Measurements from ENCODE around the gene CREM. TPM values are rescaled to one million over a fixed set of nuclear protein-coding genes. Genes with fewer than 3 reads are reported as not detected.
"Not testable (repeated sequence)": the region's sequence is repeated elsewhere in the genome, so short reads cannot be mapped to it uniquely, and the experiment has no call there.

CREM gene
- 67.6 TPM for total RNA-seq

DNA sequence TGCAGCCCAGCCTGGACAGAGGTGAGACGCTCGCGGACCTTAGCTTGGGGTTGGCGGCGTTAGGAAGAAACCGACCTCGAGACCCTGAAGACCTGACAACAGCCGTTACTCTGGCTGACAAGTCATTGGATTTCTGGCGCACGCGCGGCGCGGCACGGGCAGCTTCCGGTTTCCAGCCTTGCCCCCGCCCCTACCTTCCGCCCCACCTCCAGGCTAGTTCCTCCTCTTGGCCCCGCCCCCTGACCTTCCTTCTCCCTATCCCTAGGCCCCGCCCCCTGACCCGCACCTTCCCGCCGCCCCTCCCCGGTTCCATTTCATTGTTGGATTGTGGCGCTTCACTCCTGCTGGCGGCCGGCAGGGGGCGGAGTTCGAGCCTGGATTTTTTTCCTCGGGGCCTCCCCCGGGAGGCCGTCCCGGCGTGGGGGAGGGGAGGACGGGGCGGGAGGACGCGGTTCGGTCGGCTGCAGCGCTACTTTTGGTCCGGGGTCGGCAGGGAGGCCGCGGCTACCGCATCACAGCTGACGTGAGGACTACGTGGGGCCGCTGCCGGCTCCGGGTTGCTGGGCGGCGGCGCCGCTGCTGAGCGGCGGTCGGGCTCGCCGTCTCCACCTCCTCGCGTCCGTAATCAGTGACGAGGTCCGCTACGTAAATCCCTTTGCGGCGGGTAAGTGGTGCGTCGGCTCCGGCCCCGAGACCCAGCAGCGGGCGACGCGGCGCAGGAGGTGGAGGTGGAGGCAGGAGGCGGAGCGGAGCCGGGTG is at the start of gene CREM:
Gene CREM, plus strand, starts transcription at position 317 of the 759 bp plus-strand sequence. CDS start 10,990 bp downstream, outside the sequence.
- peak; percentile 99 for DNase-seq

DNA sequence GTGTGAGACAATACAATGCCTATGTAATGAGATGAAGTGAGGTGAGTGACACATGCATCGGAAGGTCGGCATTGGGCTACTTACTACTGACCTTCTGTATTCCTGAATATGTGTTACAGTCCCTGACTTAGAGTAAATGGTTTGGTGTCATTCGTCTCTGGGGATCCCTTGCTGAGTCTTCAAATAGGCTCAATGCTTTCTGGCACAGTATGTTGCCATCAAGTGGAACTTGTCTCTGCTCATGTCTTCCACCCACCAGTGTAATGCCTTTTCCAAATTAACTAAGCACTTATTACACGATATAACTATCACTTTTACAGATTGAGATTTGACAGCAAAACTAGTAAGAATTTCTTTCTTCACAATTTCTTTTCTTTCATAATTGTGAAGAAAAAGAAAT is 47.4 kb upstream of the CREM start:
- DNase-seq = no peak

DNA sequence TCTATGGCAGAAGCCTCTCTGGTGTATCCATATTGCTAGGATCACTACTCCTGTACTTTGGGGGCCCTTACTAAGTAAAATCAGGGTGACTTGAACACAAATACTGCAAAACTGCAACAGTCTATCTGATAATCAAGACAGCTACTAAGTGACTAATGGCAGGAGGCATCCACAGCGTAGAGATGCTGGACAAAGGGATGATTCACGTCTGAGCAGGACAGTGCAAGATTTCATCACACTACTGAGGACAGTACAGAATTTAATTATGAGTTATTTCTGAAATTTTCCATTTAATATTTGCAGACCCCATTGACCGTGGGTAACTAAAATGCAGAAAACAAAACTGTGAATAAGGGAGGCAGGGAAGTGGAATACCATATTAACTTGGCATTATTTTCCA is 46.9 kb upstream of the CREM start:
- no peak for DNase-seq

DNA sequence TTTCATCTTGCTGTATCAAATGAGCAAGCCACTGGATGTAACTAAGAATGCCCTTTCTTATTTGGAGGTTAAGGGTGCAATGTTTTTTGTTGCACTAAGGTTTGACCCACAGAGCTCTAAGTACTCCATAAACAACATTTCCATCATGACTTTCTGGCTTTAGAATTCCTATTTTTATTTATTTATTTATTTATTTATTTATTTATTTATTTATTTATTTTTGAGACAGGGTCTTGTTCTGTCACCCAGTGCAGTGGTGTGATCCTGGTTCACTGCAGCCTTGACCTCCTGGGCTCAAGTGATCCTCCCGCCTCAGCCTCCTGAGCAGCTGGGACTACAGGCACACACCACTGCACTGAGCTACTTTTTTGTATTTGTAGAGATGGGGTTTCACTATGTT is 46.4 kb upstream of the CREM start:
- DNase-seq = not testable (repeated sequence)

DNA sequence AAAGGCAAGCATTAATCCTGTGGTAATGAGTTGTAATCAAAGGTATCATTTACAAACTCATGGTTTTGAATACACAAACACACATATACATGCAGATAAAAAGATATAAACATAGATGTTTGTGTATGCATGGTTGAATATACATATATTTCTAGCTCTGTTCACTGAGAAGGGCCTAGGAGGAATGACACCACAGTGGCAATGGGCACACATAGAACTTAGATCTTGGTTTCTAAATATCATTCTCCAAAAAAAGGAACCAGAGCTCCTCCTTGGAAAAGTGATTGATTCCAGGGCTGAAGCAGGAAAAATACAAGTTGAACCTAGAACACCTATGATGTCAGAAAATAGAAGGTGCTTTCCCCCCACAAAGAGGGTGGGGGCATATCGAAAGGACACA is 43.4 kb upstream of the CREM start:
- no peak for DNase-seq

DNA sequence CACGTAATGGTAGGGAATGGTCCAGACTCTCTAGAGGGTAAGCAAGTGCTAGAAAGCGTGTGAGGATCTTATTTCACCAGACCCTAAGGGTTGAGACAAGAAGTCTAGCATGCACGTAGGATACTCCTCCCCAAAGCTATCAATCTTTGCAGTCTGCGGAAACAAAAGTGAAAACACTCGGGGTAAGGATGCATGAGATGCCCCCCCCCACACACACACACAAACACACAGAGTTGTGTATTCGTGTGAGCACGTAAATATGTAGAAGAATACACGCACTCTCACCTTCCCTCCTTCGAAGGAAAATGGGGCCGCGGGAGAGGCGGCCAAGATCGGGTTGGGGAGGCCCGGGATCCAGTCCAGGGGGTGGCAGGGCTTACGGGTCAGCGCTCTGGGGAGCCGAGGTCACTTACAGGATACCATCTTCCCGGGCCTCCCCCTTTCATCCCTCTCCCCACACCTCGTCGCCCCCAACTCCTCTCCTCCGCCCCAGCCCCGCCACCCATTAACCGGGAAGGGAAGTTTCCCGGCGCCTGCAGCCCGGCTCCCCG is 37.0 kb upstream of the CREM start:
- peak; percentile 42 for DNase-seq

DNA sequence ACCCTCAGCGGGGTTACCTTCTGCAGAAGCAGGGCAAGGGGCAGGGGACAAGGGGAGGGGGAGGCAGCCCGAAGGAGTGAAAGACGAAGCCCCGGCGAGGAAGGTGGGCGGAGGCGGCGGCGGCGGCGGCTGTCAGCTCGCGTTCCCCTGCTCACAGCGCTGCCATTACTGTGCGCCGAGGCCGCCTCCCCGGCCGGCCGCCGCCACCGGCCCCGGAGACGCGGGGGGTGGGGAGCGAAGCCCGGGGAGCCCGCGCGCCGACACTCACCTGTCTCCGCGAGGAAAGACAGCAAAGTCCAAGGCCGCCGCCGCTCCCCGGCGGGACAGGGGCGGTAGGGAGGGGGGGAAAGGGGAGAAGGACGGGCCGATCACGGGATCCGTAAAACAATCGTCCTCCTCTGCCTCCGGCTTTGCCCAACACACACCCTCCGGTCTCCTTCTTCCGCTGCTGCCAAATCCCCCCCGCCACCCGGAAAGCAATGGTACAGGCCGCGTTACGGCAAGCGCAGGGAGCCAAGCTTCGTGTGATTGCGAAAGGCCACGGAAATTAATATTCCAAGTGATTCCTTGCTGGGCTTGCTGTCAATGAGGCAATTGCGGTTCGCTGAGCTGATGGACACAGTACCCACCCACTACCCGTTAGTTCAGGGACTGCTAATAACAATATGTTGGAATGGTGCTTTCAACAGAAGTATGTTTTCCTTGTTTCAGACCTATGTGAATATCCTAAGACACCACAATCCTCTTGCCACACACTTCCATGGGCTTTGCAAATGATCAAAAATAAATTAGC is 36.3 kb upstream of the CREM start, which contains the start of gene CUL2:
Gene CUL2, minus strand, starts transcription at position 180 of the 793 bp plus-strand sequence. CDS start 19,024 bp downstream, outside the sequence.
- peak; percentile 98 for DNase-seq

DNA sequence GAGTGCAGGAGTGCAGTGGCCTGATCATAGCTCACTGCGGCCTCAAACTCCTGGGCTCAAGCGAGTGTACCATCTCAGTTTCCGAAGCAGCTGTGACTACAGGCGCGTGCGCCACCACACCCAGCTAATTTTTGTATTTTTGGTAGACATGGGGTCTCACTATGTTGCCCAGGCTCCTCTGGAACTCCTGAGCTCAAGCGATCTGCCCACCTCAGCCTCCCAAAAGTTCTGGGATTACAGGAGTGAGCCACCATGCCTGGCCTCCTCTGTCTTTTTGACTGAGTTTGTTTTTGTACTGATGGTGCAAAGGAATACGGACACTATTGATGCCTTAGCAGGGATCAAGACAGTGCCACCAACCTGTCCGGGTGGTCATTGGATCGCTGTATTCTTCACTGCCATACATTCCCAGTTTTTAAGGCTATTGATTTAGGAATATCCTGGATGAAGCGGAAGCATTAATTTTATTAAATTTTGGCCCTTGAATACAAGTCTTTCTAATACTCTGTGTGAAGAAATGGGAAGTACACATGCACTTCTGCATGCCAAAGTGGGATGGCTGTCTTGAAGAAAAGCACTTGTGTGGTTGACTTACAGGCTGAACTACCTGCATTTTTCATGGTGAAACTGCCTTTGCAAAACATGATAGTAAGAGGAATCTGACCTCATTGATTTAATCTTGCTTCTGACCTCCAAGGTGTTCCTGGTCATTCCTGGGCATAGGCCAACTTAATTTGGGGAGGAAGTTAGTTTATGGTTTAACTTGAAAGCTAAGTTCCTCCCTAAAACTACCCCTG is 34.5 kb upstream of the CREM start:
- DNase-seq = no peak

DNA sequence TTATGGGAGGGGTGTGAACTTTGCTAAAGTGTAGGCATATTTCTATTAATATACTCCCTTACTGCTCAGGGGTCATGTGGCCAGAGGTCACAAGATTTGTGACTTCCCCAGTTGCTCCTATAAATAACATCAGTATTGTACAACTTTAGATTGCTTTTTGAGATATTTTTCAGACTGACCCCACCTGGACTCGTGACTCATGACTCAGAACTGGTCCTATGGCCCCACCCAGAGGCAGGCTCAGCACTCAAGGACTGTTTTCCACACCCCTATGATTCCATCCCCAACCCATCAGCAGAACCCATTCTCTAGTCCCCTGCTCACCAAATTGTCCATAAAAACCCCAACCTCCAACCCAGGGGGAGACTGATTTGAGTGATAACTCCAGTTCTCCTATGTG is 33.8 kb upstream of the CREM start:
- DNase-seq = no peak

DNA sequence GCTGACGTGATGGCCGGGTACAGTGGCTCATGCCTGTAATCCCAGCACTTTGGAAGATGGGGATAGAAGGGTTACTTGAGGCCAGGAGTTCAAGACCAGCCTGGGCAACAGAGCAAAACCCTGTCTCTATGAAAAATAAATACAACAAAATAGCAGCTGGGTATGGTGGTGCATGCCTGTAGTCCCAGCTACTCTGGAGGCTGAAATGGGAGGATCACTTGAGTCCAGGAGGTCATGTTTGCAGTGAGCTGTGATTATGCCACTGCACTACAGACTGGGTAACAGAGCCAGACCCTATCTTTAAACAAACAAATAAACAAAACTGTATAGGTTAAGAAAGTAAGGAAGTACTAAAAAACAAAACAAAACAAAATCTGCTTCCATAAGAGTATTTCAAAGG is 30.3 kb upstream of the CREM start:
- DNase-seq = no peak

DNA sequence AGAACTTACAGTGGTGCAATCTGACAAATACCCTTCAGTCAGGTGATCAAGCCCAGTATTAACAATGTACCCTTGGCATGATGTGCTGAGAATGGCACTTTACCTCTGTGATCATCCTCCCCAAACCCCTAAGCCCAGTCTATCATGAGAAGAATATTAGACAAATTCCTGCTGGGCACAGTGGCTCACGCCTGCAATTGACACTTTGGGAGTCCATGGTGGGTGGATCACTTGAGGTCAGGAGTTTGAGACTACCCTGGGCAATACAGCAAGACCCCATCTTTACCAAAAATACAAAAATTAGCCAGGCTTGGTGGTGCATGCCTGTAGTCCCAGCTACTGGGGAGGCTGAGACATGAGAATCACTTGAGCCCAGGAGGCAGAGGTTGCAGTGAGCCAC is 29.1 kb upstream of the CREM start:
- no peak for DNase-seq

DNA sequence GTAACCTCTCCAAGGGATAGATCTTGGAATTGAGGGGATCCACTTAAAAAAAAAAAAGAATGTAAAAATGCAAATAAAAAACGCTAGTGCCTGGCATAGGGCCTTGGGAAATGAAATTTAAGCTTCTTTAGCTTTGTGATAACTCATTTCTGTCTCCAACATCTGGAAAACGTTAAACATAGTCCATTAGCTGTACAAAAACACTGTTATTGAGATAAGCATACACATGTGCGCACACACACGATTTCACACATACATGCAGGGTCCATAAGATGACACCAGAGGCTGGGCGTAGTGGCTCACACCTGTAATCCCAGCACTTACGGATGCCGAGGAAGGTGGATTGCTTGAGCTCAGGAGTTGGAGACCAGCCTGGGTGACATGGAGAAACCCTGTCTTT is 22.8 kb upstream of the CREM start:
- no peak for DNase-seq

DNA sequence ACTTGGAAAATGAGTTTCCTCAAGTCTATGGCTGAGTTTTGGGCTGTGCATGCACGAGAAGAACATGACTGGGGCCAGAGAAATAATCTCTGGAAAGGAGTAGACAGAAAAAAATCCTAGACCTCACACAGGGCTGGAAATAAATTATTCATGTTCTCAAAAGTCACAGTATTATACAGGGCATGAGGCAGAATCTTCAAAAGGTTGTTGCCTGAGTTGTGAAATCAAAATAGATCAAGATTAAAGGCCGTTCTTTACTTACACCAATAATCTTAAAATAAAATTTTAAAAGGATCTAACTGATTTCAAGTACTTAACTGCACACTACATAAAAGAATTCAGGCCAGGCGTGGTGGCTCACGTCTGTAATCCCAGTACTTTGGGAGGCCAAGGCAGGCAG is 14.1 kb upstream of the CREM start:
- DNase-seq = no peak

DNA sequence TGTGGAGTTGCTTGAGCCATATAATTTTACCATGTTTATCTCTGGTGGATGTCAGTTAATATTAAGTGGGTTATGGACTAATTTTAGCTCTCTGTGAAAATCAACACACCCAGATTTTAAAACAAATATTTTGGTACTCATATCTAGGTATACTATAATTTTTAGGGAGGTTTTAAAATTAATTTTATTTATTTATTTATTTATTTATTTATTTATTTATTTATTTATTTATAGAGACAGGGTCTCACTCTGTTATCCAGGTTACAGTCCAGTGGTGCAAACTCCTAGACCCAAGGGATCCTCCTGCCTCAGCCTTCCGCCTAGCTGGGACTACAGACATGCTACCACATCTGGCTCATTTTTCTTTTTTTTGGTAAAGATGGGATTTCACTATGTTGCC is 7.3 kb upstream of the CREM start:
- no peak for DNase-seq

DNA sequence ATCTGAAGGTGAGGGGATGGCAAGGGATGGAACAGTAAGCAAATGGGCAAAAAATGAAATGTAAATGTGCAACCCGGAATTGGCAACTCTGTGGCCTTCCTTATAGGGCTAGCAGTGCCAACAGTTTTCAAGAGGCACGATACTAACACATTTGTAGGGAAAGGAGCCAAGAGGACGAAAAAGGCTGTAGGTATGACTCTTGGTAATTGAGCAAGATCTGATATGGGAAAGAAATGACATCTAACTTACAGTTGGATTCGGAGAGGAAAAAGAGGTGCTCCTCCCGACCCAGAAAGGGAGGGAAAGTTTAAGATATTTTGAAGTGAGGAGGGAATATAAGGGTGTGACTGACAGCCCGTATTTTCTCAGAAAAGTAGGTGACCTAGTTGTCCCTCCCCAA is 2.1 kb upstream of the CREM start:
- no peak for DNase-seq

DNA sequence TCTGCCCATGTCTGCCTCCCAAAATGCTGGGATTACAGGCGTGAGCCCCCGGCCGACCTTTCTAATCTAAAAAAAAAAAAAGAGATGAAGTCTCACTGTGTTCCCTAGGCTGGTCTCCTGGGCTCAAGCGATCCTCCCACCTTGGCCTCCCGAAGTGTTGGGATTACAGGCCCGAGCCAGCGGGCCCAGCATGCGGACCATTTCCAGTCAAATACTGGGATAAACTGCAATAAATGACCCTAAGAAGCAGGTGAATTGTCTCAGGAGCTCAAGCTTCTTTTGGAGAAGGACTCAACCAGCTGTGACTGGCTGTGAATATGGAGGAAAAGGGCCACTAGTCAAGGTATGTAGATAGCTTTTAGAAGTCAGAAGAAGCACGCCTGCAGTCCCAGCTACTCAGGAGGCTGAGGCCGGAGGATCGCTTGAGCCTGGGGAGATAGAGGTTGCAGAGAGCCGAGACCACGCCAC is 550 bp upstream of the CREM start:
- no peak for DNase-seq

DNA sequence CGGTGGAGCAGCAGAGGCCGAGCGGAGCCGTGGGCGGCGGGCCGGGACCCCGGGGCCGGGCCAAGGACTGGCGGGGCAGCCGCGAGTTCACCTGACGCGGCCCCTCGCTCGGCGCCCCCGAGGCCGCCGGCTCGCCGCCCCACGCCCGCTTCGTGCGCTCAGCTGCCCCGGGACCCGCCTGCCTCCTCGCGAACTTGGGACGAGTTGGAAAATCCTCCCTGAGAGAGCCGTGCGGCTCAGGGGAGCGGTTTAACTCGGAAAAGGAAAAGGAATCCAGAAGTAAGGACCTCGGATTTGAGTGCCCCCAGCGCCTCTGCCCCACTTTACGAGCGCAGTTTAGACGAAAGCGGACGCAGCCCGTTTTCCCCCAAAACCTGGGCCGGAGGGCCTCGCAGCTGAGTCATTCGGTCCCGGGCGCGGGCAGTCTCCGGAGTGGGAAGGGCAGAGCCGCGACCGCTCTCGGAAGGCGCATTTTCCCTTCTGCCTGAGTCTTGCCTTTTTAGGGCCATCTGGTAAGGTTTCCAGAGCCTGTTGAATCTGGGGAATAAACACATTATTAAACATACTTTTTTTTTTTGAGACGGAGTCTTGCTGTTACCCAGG is 744 bp downstream of the CREM start:
- peak; percentile 77 for DNase-seq

DNA sequence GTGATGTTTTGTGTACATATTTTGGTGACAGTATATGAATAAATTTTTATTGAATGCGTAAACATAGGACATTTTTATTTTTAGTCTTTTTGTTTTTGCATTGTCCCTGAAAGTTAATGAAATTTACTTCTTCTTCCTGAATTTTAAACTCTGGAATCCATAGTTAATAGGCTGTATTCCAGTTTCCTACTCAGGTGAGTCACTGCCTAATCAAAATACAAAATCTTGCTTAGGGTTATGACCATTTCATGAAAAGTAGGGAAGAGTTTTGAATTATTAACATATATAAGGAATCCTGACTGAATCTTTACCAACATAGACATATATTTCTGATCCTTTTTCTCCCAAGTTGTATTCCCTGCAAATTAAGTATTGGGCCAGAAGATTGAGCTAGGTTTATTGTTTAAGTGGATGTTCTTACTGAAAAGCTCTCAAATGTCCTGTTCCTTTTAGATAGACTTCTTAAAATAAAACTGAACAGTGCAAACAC is 2.6 kb downstream of the CREM start:
- DNase-seq = no peak

DNA sequence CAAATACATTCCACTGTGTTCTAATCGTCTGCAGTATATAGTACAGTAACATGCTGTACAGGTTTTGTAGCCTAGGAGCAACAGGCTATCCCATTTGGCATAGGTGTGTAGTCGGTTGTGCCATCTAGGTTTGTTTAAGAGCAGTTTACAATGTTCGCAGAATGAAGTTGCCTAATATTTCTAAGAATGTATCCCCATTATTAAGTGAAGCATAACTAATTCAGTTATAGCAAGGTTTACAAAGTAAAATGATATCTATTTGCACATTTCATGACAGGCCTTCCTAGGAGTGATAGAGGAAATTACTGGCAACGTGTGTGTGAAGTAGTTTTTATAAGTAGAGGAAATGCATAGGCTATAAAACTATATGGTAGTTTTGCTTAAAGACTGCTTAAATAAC is 4.0 kb downstream of the CREM start:
- DNase-seq = no peak

DNA sequence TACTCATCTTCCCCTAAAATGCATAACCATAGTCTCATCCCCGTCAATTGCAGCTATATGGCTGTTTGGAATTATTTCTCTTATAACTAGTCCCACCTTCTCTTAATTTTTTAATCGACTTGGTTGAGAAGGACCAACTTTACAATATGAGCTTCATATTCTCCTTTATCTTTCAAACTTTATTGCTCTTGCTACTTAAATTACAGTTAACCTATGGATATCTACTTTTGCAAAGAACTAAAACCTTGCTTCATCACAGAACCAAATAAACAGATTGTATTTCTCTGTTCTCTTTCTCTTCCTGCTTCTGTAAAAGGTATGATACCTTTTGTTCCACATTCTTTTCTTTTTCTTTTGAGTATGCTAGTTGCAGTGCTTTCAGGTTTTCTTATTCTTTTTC is 6.1 kb downstream of the CREM start:
- no peak for DNase-seq

DNA sequence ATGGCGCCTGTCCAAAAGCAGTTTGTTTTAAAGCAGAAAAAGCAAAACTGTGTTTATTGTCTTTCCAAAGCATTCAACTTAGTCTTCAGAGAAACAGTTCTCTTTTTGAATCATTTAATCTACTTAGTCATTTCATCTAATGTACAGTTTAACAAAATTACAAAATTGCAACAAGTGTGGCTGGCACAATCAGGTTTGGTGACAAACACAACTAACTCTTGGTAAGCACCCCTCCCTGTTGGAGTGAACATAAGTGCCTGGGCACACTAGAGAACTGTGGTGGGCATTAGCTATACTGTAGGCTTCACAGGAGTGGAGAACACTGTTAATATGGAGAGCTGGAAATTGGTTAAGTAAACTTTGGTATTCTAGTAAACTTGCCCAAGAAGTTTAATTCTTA is 6.9 kb downstream of the CREM start:
- DNase-seq = no peak

DNA sequence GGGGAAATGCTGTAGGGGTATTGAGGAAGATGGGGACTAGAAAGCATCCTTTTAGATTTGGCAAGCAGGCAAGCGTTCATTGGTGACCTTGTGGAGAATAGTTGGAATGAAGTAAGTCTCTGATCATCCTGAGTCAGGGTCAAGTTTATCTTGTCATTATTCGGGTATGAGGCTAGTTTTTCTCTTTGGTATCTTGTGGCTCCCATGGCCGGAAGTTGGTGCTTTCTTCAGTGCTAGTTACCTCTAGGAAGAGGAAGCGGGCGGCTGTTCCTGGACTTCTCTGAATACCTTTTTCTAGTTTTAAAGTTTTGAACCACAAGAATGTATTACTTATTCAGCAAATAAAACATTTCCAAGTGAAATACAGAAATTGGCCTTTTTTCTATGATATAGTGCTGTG is 9.2 kb downstream of the CREM start:
- DNase-seq = no peak

Data from tongue (tissue), 2 donors.